ENCODE results near the gene RAB40C.
A peak's percentile ranks its signal among the peaks of the same experiment; 100 is the strongest.

The RAB40C gene

GRCh38 chr16:634051-634670 is 44.3 kb downstream of the RAB40C start:
- no peak for DNase-seq

- no peak for DNase-seq
These were observed 45.1 kb downstream of the RAB40C start for GRCh38 chr16:634996-635395.

- no peak for DNase-seq
These were observed 45.8 kb downstream of the RAB40C start for GRCh38 chr16:635573-636205.

GRCh38 chr16:636206-637080 is 46.6 kb downstream of the RAB40C start, which contains the start of gene METTL26:
TSS of gene METTL26 (minus strand) at chr16:636305. CDS start at chr16:636290, 15 bp downstream.
- peak; percentile 89 to 92 for DNase-seq

- peak; percentile 79 to 92 for DNase-seq
These were observed 47.5 kb downstream of the RAB40C start for GRCh38 chr16:637081-638018.

- no peak for DNase-seq
These were observed 48.2 kb downstream of the RAB40C start for GRCh38 chr16:638034-638543.

- DNase-seq = no peak
These were observed 49.0 kb downstream of the RAB40C start for GRCh38 chr16:638836-639235.

- no peak for DNase-seq
These were observed 50.7 kb downstream of the RAB40C start for GRCh38 chr16:640614-641013.

GRCh38 chr16:641326-642188 is 51.7 kb downstream of the RAB40C start, which contains the start of gene MCRIP2:
TSS of gene MCRIP2 (plus strand) at chr16:641828. CDS start at chr16:641992, 164 bp downstream.
- DNase-seq = peak; percentile 67 to 78

GRCh38 chr16:642189-643049 is 52.6 kb downstream of the RAB40C start:
- peak in 1 of 2 experiments; percentile 46 for DNase-seq

GRCh38 chr16:643050-643368 is 53.1 kb downstream of the RAB40C start:
- DNase-seq = no peak

GRCh38 chr16:644556-644955 is 54.7 kb downstream of the RAB40C start:
- DNase-seq = no peak

- DNase-seq = no peak
These were observed 56.2 kb downstream of the RAB40C start for GRCh38 chr16:645852-646678.

GRCh38 chr16:646679-647172 is 56.9 kb downstream of the RAB40C start:
- DNase-seq = no peak

- DNase-seq = no peak
These were observed 57.5 kb downstream of the RAB40C start for GRCh38 chr16:647173-647902.

- peak; percentile 27 to 54 for DNase-seq
These were observed 58.4 kb downstream of the RAB40C start for GRCh38 chr16:648071-648780.

GRCh38 chr16:648781-649589 is 59.1 kb downstream of the RAB40C start, which contains the start of gene WDR90:
TSS of gene WDR90 (plus strand) at chr16:649365. CDS start at chr16:649417, 52 bp downstream.
- DNase-seq = peak; percentile 91 to 92

All from stimulated activated CD4-positive, alpha-beta T cell treated with anti-CD3 and anti-CD28 coated beads, Interleukin-4, amount 100 ng/mL, for 4 hours (primary cell).